Measurements from ENCODE around the gene HAUS5.
A peak's percentile ranks its signal among the peaks of the same experiment; 100 is the strongest.

Gene HAUS5

DNA sequence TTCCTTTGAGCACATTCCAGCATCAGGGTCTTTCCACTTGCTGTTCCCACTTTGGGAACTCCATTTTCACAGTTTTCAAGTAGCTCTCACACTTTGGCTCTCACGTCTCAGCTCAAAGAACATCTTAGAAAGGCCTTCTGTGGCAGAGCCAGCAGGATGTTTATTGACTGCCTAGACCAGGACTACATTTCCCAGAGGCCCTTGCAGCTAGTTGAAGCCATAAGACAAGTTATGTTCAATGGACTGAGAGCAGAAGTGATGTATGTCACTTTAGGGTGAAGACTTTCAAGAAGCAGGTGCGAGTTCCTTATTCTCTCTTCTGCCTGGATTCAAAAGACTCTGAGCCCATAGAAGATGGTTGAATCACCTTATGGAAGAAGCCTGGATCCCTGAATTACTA, 4.3 kb upstream of the HAUS5 start:
- DNase-seq, result no peak

DNA sequence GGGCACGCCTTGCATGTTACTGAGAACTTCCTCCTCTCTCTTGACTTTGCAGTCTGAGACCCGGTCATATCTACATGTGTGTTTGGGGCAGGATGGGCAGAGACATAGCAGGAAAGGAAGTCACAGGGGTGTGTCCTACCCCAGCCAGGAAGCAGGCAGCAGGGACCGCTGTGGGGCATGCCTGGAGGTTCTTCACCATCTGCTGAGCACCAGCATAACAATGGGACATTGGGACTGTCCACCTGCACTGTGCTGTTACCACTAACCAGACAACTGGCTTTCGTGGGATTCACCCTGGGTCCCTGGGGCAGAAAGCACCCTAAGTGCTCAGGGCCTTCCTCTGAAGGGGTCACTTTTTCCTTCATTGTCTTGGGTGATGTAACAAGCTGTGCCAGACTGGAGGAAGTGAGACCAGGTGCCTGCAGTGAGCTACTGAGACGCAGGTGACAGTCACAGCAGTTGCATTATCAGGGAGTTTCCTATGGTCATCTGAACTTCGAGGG, 2.6 kb upstream of the HAUS5 start:
- DNase-seq, result peak; percentile 70

DNA sequence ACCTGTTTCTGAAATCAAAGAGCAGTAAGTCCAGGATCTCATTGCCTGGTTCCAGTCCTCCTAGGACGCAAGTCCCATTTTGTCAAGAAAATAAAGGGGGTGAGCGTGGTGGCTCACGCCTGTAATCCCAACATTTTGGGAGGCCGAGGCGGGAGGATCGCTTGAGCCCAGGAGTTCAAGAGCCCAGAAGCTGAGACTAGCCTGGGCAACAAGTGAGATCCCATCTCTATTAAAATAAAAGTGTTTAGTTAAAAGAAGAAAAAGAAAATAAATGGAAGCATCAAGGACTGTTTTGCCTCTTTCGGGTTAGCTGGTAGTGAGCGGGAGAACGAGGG, 344 bp upstream of the HAUS5 start:
- DNase-seq, result no peak

DNA sequence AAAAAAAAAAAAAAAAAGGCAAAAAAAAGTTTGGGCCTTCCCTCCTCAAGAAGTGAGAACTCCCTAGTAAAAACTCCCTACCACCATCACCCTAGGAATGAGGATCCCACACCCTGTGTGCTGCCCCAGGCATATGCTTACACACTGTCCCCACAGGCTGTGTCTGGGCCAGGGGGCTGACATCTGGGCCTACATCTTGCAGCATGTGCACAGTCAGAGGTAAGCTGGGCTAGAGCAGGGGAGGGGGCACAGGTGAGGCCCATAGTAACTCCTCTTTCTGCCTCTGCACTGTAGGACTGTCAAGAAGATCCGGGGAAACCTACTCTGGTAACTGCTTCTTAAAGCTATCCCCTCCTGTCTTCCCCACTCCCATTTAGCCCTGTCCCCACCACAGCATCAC, 1.0 kb downstream of the HAUS5 start:
- DNase-seq, result no peak

DNA sequence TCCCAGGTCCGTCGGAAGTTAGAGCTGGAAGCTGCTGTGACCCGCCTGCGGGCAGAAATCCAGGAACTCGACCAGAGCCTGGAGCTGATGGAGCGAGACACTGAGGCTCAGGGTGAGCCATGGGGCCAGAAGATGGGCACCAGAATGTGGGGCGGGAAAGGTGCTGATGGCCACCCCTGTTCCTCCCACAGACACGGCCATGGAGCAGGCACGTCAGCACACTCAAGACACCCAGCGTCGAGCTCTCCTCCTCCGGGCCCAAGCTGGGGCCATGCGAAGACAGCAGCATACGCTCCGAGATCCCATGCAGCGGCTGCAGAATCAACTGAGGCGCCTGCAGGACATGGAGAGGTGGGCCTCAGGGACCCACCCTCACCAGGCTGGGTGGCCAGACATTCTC, 2.5 kb downstream of the HAUS5 start:
- DNase-seq, result no peak

DNA sequence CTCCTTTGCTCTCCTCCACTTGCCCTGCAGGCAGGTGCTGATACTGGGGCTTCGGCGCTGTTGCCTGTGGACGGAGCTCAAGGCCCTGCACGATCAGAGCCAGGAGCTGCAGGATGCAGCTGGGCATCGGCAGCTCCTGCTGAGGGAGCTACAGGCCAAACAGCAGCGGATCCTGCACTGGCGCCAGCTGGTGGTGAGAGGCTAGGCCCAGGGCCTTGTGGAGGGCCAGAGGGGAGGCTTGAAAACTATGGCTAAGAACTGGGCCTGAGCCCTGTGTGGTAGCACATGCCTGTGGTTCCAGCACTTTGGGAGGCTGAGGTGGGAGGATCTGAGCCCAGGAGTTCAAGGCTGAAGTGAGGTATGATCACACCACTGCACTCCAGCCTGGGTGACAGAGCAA, 6.3 kb downstream of the HAUS5 start:
- DNase-seq, result no peak

DNA sequence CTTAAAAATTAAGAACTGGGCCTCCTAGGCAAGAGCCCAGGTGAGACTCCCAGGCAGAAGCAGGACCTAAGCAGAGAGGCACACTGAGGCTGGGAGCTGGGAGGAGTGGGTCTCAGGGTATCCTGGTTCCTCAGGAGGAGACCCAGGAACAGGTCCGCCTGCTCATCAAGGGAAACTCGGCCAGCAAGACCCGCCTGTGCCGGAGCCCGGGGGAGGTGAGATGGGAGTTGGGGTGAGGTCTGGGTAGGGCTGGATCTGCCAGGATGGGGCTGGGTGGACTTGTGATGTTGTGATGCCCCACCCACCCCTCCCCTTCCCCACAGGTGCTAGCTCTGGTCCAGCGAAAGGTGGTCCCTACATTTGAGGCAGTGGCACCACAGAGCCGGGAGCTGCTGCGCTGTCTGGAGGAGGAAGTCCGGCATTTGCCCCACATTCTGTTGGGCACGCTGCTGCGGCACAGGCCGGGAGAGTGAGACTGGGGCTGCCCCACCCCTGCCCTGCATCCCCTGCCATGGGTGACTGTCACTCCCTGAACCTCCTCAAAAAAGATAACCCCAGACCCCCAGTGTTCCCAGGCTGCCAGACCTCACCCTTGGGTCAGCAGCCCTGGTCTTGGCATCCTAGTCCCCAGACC, 6.9 kb downstream of the HAUS5 start:
- DNase-seq, result no peak

DNA sequence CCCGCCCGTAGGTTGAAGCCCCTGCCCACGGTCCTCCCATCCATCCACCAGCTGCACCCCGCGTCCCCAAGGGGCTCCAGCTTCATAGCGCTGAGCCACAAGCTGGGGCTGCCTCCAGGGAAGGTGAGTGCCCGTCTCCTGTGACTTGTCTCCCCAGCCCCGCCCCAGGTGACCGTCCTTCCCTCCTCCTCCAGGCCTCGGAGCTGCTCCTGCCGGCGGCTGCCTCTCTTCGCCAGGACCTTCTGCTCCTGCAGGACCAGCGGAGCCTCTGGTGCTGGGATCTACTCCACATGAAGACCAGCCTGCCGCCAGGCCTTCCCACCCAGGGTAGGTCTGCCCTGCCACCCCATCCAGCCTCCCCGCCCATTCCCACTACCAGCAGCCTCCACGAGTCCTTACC, 7.5 kb downstream of the HAUS5 start:
- no peak for DNase-seq

DNA sequence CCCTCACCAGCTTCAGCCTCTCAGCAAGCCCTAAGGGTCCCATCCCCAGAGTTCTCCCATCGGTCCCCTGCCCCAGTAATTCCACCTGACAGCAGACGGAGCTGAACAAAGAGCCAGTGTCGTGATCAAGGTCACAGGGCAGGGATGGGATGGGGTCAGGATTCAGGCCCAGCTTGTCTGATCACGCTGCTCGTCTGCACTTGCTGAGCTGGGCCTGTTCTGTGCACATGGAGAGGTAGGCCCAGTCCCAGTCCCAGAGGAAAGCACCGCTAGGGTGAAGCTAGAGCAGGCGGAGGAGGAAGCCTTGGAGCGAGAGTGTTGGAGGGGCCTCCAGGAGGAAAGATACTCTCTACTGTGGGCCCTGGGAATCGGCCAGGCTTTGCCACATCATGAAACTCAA, 9.2 kb downstream of the HAUS5 start:
- DNase-seq, result no peak

DNA sequence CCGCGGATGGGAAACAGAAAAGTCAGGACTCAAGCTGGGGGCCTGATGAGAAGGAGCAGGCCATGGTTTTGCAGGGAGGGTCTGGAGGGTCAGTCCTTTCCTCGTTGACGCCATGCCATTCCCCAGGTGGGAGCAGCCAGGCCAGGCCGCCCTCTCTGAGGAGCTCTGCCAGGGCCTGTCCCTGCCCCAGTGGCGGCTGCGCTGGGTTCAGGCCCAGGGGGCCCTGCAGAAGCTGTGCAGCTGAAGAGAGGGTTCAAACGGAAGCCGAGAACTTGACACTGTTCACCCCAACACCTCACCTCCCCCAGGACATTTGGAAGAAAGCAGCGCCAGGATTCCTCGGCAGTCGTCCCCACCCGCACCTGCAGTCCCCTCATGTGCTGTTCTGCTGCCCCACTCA, 10.2 kb downstream of the HAUS5 start:
- no peak for DNase-seq

DNA sequence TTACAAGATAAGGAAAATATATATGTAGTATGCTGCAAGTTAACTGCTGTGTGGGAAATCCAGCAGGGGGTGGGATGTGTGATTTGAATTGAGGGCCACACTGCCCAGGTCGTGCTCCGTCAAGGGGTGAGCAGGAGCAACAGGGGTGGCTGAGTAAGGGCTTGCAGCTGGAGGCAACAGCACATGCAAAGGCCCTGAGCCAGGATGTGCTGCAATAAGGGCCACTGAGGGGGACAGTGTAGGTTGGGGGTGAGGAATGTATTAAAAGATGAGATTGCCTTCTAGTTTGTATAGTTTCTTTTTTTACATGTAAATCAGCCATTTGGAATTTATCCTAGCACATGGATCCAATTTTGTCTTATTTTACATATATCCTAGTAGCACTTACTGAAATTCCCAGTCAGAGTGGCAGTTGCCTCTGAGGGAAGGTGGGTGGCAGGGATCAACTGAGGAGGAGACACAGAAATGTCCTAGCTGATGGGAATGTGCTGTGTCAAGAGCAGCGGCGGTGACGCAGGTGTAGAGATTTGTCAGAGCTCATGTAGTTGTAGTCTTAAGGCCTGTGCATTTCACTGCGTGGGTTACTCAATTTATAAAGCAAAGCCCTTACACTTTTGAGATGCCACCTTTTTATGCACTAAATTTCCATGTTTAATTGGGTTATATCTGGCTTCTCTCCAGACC, 10.9 kb downstream of the HAUS5 start:
- no peak for DNase-seq

DNA sequence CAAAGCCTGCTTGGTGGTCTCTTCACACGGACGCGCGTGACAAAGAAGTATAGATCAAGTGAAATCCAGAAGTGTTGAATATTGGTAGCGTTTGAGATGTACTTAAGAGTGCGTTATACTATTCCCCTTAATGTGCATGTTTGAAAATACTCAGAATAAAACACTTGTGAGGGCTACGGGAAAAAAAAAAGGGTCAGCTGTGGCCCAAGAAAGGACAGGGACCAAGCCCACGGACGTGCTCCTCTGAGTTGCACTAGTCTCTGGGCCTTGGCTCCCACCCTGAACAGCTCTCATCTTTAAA, 15.7 kb downstream of the HAUS5 start:
- DNase-seq, result no peak

DNA sequence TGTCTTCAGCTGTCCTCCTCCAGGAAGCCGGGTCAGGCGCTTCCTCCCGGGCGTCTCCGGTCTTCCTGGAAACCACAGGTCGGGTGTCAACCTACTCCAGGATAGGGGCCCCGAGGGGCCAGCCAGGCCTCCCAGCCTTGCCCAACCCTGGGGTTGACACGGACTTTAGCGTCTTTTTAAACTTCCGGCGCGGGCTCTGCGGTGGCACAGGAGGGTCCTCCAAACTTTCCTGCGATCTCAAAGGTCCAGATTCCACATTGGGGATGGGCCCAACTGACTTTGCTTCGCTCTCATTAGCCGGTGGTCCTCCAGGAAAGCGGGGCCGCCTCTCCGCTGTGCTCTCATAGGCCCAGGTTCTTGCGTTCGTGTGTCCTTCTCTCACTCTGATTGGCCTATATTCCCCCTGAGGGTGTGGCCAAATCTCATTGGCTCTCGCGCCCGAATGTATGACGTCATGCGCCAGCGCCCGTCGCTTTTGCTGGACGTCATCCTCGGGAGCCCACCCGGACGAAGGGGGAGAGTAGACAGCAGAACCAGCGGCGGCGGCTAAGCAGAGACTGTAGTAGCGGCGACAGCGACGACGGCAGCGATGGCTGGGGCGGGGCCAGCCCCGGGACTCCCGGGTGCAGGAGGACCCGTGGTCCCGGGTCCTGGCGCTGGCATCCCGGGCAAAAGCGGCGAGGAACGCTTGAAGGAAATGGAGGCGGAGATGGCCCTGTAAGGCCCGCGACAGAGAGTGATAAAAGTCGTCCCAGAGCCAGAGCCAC, 16.2 kb downstream of the HAUS5 start, which contains the start of gene RBM42:
Gene RBM42 (plus strand): TSS at position 472 of the 767 bp plus-strand sequence. CDS start 118 bp downstream, at position 590.
- DNase-seq, result peak; percentile 98

DNA sequence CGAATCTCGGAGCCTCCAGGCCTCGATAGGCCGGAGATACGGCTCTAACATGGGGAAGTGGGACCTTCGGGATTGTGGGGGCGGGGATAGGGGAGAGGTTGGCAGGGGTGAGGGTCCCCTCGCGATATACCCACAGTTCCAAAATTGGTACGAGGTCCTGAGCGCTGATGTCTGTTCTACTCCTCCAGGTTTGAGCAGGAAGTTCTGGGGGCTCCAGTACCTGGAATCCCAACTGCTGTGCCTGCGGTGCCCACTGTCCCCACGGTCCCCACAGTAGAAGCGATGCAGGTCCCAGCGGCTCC, 16.7 kb downstream of the HAUS5 start:
- no peak for DNase-seq

DNA sequence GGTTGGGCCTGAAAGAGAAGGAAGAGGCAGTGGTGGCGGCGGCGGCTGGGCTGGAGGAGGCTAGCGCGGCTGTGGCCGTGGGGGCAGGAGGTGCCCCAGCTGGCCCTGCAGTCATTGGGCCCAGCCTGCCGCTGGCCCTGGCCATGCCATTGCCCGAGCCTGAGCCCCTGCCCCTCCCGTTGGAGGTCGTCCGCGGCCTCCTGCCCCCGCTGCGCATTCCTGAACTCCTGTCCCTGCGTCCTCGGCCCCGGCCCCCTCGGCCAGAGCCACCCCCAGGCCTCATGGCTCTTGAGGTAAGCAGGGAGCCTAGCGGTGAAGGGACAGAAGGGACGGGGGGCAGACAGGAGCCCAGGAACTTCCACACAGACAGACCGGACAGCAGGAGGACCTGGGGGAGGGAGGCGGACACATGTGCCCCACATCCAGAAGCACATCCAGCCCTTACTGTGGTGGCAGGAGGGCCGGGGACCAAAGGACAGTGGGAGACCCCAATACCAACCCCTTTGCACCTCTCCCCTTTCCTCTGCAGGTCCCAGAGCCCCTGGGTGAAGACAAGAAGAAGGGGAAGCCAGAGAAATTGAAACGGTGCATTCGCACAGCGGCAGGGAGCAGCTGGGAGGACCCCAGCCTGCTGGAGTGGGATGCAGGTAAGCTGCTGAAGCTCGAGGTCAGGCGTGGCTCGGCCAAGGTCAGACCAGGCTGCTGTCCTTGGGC, 21.3 kb downstream of the HAUS5 start:
- DNase-seq, result no peak

DNA sequence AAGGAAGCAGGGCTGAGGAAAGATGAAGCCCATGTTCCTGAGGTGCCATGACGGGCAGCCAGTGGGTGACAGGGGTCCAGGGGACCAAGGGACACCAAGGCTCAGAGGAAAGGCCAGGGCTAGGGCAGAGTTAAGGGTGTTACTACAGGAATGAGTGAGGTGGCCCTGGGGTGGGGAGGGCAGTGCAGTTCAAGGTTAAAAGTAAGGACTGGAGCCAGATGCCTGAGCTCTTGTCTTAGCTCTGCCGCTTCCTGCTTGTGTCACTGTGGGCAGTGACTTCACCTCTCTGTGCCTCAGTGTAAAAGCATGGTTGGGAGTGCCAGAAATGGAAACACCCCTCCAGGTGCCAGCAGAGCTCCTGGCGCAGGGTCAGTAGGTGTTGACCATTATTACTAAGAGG, 24.1 kb downstream of the HAUS5 start:
- DNase-seq, result no peak

DNA sequence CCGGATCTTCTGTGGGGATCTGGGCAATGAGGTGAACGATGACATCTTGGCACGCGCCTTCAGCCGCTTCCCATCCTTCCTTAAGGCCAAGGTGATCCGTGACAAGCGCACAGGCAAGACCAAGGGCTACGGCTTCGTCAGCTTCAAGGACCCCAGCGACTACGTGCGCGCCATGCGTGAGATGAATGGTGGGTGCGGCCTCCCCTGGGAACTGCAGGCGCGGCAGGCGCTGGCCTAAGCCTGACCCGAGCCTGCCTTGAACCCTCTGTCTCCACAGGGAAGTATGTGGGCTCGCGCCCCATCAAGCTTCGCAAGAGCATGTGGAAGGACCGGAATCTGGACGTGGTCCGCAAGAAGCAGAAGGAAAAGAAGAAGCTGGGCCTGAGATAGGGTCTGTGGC, 24.6 kb downstream of the HAUS5 start:
- no peak for DNase-seq

DNA sequence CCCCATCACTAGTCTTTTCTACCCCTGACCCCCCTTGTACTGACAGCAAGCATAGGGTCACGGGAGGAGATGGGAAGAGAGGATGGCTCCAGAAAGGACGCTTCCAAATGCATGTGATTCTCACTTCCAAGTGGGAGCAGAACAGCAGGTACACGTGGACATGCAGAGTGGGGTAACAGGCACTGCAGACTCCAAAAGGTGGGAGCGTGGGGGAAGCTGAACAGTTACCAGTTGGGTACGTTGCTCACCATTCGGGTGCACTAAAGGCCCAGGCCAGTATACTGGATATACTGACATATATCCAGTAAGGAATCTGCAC, 26.7 kb downstream of the HAUS5 start:
- DNase-seq, result no peak

DNA sequence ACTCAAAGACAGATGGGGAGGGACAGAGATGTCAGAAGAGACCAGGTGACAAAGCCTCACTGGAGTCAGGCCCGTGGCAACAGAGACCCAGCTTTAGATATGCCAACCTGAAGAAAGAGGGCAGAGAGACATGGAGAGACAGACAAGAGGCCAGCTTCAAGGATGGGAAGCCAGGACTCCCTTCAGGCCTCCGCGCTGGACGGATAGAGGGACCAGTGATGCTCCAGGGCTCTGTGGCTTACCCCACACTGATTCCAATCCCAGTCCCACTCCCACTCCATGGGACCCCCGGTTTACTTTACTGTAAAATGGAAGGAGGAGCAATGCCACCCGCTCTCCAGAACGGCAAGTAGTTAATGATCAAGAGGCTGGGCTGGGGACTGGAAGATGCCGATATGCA, 27.3 kb downstream of the HAUS5 start:
- DNase-seq, result no peak

DNA sequence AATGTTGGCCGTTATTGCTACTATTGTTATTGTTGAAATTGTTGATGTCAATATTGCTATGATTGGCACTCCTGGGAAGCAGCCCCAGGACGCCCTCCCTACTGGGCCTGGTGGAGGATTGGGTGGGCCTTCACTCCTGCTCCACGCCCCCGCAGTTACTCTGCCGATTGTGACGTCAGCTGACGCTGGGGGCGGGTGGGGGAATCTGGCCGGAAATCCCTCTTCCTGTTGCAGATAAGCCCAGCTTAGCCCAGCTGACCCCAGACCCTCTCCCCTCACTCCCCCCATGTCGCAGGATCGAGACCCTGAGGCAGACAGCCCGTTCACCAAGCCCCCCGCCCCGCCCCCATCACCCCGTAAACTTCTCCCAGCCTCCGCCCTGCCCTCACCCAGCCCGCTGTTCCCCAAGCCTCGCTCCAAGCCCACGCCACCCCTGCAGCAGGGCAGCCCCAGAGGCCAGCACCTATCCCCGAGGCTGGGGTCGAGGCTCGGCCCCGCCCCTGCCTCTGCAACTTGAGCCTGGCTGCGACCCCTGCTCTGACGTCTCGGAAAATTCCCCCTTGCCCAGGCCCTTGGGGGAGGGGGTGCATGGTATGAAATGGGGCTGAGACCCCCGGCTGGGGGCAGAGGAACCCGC, 29.1 kb downstream of the HAUS5 start, which contains the start of gene ETV2:
Gene ETV2 (plus strand): TSS at position 231 of the 637 bp plus-strand sequence. CDS start 716 bp downstream, outside the sequence.
- DNase-seq, result peak; percentile 80

DNA sequence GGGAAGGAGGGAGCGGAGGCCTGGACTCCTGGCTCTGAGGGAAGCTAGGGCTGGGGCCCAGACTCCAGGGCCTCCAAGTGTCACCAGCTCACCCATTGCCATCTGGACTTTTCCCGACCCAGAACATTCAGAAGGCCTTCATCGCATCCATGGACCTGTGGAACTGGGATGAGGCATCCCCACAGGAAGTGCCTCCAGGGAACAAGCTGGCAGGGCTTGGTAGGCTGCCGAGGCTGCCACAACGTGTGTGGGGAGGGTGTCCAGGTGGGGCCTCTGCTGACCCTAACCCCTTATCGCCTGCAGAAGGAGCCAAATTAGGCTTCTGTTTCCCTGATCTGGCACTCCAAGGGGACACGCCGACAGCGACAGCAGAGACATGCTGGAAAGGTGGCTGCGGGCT, 29.8 kb downstream of the HAUS5 start:
- no peak for DNase-seq

DNA sequence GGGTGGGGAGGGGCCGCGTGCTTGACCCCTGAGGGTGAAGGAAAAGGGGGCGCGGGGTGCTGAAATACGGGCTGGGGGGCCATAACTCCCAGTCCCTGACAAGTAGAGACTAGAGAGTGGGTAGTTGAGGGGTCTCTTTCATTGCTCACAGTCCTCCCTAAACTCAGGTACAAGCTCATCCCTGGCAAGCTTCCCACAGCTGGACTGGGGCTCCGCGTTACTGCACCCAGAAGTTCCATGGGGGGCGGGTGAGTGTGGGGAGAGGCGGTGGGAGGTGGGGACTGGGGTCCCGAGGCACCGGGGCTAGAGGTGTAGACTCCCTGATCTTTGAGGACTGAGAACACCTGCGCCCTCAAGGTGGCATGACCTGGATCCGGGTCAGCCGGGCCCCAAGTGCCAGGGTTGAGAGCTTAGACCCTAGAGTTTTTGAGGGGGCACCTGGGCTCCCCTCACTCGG, 30.3 kb downstream of the HAUS5 start:
- DNase-seq, result no peak
